ENCODE measurements around the gene KAT8. TPM values are rescaled to one million over a fixed set of nuclear protein-coding genes. Genes with fewer than 3 reads are reported as not detected.
A peak's percentile ranks its signal among the peaks of the same experiment; 100 is the strongest.

KAT8 gene
- total and polyA plus RNA-seq, 2 of the 13 experiments (the other 11 are each of a cell fraction or from before 2014, with no cell fraction given): 79.0 to 84.2 TPM

DNA sequence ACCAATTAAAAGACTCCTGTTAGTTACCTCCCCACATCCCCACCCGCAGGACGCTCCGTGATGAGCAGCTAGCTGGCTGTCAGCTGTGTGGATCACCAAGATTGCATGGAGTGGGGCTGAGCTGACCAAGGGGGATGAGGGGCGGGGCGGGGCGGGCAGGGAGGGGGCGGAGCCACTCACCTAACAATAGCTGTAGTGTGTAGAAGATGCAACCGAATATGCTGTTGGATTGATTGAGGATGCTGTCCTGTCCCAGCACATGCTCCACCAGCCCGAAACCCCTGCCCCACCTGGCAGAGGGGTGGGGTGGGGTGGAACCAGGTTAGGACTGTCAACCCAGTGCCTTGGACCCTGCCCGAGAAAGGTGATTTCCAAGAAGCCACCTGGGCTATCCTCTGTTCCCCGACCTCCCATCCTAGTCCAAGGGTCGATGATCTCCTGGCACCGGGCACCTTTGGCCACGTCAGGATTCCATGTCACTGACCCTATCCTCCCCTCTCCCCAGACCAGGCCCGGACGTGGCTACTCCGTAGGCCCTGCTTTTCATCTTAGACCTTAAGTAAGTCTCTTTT lies 24.2 kb upstream of the KAT8 start (continued):
- TF ChIP-seq TFE3 (CRISPR knock-in tag; IDR thresholded peaks at IDR 0.05): no peak
- peak; percentile 63 for TF ChIP-seq MAX (IDR thresholded peaks at IDR 0.05)
- TF ChIP-seq NFKB2 (CRISPR knock-in tag; IDR thresholded peaks at IDR 0.05; ENCODE audit: borderline replicate concordance): 0 out of 2 replicates have a peak, but pooled peaks have one; percentile 34
- no peak for TF ChIP-seq ZIK1 (CRISPR knock-in tag; IDR thresholded peaks at IDR 0.05; ENCODE audit: borderline replicate concordance, low read depth)
- TF ChIP-seq TBX2 (CRISPR knock-in tag; IDR thresholded peaks at IDR 0.05; ENCODE audit: borderline replicate concordance): peak; percentile 42; the same call in 1 of the 2 replicates
- no peak for TF ChIP-seq PRPF4 (IDR thresholded peaks at IDR 0.05; ENCODE audit: low read depth, low read length, poor library complexity, severe bottlenecking)
- 0 out of 2 replicates have a peak, but pooled peaks have one; percentile 23 for TF ChIP-seq NFE2 (CRISPR knock-in tag; IDR thresholded peaks at IDR 0.05)
- TF ChIP-seq, protein P1, sequence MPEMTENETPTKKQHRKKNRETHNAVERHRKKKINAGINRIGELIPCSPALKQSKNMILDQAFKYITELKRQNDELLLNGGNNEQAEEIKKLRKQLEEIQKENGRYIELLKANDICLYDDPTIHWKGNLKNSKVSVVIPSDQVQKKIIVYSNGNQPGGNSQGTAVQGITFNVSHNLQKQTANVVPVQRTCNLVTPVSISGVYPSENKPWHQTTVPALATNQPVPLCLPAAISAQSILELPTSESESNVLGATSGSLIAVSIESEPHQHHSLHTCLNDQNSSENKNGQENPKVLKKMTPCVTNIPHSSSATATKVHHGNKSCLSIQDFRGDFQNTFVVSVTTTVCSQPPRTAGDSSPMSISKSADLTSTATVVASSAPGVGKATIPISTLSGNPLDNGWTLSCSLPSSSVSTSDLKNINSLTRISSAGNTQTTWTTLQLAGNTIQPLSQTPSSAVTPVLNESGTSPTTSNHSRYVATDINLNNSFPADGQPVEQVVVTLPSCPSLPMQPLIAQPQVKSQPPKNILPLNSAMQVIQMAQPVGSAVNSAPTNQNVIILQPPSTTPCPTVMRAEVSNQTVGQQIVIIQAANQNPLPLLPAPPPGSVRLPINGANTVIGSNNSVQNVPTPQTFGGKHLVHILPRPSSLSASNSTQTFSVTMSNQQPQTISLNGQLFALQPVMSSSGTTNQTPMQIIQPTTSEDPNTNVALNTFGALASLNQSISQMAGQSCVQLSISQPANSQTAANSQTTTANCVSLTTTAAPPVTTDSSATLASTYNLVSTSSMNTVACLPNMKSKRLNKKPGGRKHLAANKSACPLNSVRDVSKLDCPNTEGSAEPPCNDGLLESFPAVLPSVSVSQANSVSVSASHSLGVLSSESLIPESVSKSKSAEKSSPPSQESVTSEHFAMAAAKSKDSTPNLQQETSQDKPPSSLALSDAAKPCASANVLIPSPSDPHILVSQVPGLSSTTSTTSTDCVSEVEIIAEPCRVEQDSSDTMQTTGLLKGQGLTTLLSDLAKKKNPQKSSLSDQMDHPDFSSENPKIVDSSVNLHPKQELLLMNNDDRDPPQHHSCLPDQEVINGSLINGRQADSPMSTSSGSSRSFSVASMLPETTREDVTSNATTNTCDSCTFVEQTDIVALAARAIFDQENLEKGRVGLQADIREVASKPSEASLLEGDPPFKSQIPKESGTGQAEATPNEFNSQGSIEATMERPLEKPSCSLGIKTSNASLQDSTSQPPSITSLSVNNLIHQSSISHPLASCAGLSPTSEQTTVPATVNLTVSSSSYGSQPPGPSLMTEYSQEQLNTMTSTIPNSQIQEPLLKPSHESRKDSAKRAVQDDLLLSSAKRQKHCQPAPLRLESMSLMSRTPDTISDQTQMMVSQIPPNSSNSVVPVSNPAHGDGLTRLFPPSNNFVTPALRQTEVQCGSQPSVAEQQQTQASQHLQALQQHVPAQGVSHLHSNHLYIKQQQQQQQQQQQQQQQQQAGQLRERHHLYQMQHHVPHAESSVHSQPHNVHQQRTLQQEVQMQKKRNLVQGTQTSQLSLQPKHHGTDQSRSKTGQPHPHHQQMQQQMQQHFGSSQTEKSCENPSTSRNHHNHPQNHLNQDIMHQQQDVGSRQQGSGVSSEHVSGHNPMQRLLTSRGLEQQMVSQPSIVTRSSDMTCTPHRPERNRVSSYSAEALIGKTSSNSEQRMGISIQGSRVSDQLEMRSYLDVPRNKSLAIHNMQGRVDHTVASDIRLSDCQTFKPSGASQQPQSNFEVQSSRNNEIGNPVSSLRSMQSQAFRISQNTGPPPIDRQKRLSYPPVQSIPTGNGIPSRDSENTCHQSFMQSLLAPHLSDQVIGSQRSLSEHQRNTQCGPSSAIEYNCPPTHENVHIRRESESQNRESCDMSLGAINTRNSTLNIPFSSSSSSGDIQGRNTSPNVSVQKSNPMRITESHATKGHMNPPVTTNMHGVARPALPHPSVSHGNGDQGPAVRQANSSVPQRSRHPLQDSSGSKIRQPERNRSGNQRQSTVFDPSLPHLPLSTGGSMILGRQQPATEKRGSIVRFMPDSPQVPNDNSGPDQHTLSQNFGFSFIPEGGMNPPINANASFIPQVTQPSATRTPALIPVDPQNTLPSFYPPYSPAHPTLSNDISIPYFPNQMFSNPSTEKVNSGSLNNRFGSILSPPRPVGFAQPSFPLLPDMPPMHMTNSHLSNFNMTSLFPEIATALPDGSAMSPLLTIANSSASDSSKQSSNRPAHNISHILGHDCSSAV (CRISPR knock-in tag; IDR thresholded peaks at IDR 0.05; ENCODE audit: borderline replicate concordance): no peak
- TF ChIP-seq SP5 (CRISPR knock-in tag; IDR thresholded peaks at IDR 0.05; ENCODE audit: borderline replicate concordance, low read depth): peak; percentile 52; the same call in 1 of the 2 replicates
- TF ChIP-seq, protein P2, sequence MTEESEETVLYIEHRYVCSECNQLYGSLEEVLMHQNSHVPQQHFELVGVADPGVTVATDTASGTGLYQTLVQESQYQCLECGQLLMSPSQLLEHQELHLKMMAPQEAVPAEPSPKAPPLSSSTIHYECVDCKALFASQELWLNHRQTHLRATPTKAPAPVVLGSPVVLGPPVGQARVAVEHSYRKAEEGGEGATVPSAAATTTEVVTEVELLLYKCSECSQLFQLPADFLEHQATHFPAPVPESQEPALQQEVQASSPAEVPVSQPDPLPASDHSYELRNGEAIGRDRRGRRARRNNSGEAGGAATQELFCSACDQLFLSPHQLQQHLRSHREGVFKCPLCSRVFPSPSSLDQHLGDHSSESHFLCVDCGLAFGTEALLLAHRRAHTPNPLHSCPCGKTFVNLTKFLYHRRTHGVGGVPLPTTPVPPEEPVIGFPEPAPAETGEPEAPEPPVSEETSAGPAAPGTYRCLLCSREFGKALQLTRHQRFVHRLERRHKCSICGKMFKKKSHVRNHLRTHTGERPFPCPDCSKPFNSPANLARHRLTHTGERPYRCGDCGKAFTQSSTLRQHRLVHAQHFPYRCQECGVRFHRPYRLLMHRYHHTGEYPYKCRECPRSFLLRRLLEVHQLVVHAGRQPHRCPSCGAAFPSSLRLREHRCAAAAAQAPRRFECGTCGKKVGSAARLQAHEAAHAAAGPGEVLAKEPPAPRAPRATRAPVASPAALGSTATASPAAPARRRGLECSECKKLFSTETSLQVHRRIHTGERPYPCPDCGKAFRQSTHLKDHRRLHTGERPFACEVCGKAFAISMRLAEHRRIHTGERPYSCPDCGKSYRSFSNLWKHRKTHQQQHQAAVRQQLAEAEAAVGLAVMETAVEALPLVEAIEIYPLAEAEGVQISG (CRISPR knock-in tag; IDR thresholded peaks at IDR 0.05): peak; percentile 15; the same call in 1 of the 2 replicates
- TF ChIP-seq KDM1A (CRISPR knock-in tag; IDR thresholded peaks at IDR 0.05): no peak
- peak; percentile 45; the same call in 1 of the 2 replicates for TF ChIP-seq BCL6 (CRISPR knock-in tag; IDR thresholded peaks at IDR 0.05)
- TF ChIP-seq, protein P3, sequence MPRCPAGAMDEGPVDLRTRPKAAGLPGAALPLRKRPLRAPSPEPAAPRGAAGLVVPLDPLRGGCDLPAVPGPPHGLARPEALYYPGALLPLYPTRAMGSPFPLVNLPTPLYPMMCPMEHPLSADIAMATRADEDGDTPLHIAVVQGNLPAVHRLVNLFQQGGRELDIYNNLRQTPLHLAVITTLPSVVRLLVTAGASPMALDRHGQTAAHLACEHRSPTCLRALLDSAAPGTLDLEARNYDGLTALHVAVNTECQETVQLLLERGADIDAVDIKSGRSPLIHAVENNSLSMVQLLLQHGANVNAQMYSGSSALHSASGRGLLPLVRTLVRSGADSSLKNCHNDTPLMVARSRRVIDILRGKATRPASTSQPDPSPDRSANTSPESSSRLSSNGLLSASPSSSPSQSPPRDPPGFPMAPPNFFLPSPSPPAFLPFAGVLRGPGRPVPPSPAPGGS (CRISPR knock-in tag; IDR thresholded peaks at IDR 0.05): no peak
- no peak for TF ChIP-seq NR3C1 (CRISPR knock-in tag; IDR thresholded peaks at IDR 0.05)

Data from HepG2 (cell line).